Measurements from ENCODE around the gene ANLN.
A peak's percentile ranks its signal among the peaks of the same experiment; 100 is the strongest.

Gene ANLN

GRCh38 chr7:36390199-36391090 lies 783 bp downstream of the ANLN start:
- peak overlapping the region; percentile 88 for H3K4me3 ChIP-seq (ENCODE audit: low read depth, low read length)
- TF ChIP-seq CTCF (IDR thresholded peaks at IDR 0.05; ENCODE audit: low read depth, low read length, missing control alignments): no peak
- no peak for DNase-seq (ENCODE audit: low read depth)

- TF ChIP-seq CTCF (IDR thresholded peaks at IDR 0.05; ENCODE audit: low read depth, low read length, missing control alignments): no peak
- H3K4me3 ChIP-seq (ENCODE audit: low read depth, low read length): peak overlapping the region; percentile 88
- DNase-seq (ENCODE audit: low read depth): peak; percentile 47
Measured at GRCh38 chr7:36391436-36392198, 2.0 kb downstream of the ANLN start.

- H3K4me3 ChIP-seq (ENCODE audit: low read depth, low read length): no peak overlapping the region
- no peak for DNase-seq (ENCODE audit: low read depth)
- TF ChIP-seq CTCF (IDR thresholded peaks at IDR 0.05; ENCODE audit: low read depth, low read length, missing control alignments): no peak
Measured at GRCh38 chr7:36393826-36394225, 4.2 kb downstream of the ANLN start.

DNA sequence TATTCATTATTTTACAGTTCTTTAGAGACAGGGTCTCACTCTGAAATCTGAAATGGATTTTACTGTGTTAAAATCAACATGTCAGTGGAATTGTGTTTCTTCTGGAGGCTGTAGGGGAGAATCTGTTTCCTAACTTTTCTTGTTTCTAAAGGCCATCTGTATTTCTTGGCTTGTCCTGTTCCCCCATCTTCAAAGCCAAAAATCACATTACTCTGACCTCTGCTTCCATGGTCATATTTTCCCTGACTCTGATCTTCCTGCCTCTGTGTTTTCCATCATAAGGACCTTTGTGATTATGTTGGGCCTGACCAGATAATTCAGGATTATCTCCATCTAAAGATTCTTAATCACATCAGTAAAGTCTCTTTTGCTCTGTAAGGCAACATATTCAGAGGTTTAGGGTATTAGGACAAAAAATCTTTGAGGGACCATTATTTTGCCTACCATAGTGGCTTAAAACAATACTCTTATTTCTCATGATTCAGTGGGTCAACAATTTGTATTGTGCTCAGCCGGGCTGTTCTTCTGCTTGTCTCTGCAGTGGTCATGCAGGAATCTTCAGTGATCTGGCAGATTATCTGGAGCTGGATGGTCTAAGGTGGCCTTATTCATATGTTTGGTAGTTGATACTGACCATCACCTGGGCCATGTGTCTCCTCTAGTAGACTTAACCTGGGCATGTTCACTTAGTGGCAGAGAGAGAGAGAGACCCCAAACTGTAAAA lies 5.7 kb downstream of the ANLN start:
- TF ChIP-seq CTCF (IDR thresholded peaks at IDR 0.05; ENCODE audit: low read depth, low read length, missing control alignments): no peak
- DNase-seq (ENCODE audit: low read depth): no peak
- no peak overlapping the region for H3K4me3 ChIP-seq (ENCODE audit: low read depth, low read length)

GRCh38 chr7:36396150-36396549 lies 6.5 kb downstream of the ANLN start:
- no peak overlapping the region for H3K4me3 ChIP-seq (ENCODE audit: low read depth, low read length)
- DNase-seq (ENCODE audit: low read depth): no peak
- TF ChIP-seq CTCF (IDR thresholded peaks at IDR 0.05; ENCODE audit: low read depth, low read length, missing control alignments): no peak

DNA sequence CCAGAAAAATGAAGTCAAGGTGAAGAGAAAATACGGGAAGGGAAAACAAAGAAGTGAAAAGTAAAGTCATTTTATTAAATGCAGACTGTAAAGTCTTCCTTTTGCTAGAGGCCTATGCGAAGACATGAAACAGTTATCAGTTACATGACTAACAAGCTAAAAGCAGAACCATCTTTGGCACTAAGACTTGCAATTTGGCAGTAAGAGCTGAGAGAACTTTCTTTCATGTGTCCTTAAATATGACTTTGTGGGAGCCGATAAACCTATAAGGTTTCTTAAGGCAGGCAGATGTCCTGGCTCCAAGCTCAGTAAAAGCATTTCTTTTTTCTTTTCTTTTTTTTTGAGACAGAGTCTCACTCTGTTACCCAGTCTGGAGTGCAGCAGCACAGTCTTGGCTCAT lies 10.4 kb downstream of the ANLN start:
- TF ChIP-seq CTCF (IDR thresholded peaks at IDR 0.05; ENCODE audit: low read depth, low read length, missing control alignments): no peak
- DNase-seq (ENCODE audit: low read depth): no peak
- no peak overlapping the region for H3K4me3 ChIP-seq (ENCODE audit: low read depth, low read length)
